ENCODE results near the gene GATB. TPM values are rescaled to one million over a fixed set of nuclear protein-coding genes. Genes with fewer than 3 reads are reported as not detected.

GATB gene
- polyA plus RNA-seq, 1 donor (not counting 4 experiments of a cell fraction or from before 2014, with no cell fraction given): 31.0 TPM

- Histone ChIP-seq H3K36me3 (ENCODE audit: control insufficient read depth in 2 of 2, extremely low read depth in 1 of 2, insufficient read depth in 2 of 2, low read length in 2 of 2) (peaks cover 5 to 8% of the 10 kb centered on the region in 2 experiments), H3K27me3 (ENCODE audit: control insufficient read depth, extremely low read depth, insufficient read depth, low read length) (no peaks in the 10 kb centered on the region), H3K4me3 (ENCODE audit: control insufficient read depth in 2 of 3, extremely low read depth in 1 of 3, insufficient read depth in 2 of 3, low read depth in 1 of 3, low read length in 3 of 3) (no peak overlapping the region), H3K9me3 (ENCODE audit: control insufficient read depth, low read depth, low read length) (no peaks in the 10 kb centered on the region), H3K4me2 (ENCODE audit: control insufficient read depth, extremely low read depth, insufficient read depth, low read depth, low read length) (peak overlapping the region; percentile 17), H3K9me1 (ENCODE audit: control insufficient read depth, extremely low read depth, insufficient read depth, low read length) (no peaks in the 10 kb centered on the region), H2AFZ (ENCODE audit: control insufficient read depth, low read length) (no peak overlapping the region), H3K4me1 (ENCODE audit: control insufficient read depth, extremely low read depth, insufficient read depth, low read length) (peaks cover 27% of the 10 kb centered on the region), H3K79me2 (ENCODE audit: control insufficient read depth, insufficient read depth, low read length) (no peaks in the 10 kb centered on the region), H3K27ac (ENCODE audit: control insufficient read depth, insufficient read depth, low read length) (peak overlapping the region; percentile 50), H4K20me1 (ENCODE audit: control insufficient read depth, extremely low read depth, insufficient read depth, low read length) (no peaks in the 10 kb centered on the region), H3K9ac (ENCODE audit: control insufficient read depth, extremely low read depth, insufficient read depth, low read length) (peak overlapping the region; percentile 19)
- peak; percentile 30 for DNase-seq (ENCODE audit: low read depth, low spot score)
- dilution Hi-C loops (cut with MboI; ENCODE audit: extremely low pct_ligation_motif_present, low sequenced_read_pairs): no loop called here
- FAIRE-seq: peak; percentile 92
- TF ChIP-seq, protein P1, sequence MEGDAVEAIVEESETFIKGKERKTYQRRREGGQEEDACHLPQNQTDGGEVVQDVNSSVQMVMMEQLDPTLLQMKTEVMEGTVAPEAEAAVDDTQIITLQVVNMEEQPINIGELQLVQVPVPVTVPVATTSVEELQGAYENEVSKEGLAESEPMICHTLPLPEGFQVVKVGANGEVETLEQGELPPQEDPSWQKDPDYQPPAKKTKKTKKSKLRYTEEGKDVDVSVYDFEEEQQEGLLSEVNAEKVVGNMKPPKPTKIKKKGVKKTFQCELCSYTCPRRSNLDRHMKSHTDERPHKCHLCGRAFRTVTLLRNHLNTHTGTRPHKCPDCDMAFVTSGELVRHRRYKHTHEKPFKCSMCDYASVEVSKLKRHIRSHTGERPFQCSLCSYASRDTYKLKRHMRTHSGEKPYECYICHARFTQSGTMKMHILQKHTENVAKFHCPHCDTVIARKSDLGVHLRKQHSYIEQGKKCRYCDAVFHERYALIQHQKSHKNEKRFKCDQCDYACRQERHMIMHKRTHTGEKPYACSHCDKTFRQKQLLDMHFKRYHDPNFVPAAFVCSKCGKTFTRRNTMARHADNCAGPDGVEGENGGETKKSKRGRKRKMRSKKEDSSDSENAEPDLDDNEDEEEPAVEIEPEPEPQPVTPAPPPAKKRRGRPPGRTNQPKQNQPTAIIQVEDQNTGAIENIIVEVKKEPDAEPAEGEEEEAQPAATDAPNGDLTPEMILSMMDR (optimal IDR thresholded peaks at IDR 0.05 in 1 of 3, IDR thresholded peaks at IDR 0.05 in 1 of 3, conservative IDR thresholded peaks at IDR 0.05 in 1 of 3; ENCODE audit: extremely low read depth in 1 of 3, insufficient read depth in 2 of 3, low read length in 3 of 3): no peak
- TF ChIP-seq EZH2 (IDR thresholded peaks at IDR 0.05; ENCODE audit: low read length): no peak
Measured at GRCh38 chr4:151668689-151669402, 92.0 kb downstream of the GATB start.

DNA sequence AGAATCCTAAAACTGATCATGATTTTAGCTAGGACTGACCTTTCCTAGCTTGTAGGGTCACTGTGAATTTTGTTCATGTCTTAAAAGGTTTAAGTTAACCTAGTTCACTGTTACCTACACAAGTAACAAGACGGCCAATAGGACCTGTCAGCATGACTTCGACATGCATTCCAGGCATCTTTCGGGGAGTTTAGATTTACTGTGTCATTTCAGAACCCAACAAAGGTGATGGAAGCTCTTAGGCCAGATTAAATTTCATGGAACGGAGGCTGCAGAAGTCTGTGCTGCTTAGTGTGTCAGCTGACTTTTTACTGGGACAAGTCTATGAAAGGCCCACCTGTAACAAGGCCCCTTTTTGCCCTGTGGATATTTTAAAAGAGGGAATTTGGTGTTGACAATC, 93.1 kb downstream of the GATB start:
- dilution Hi-C loops (cut with MboI; ENCODE audit: extremely low pct_ligation_motif_present, low sequenced_read_pairs): no loop called here
- Histone ChIP-seq H3K9me1 (ENCODE audit: control insufficient read depth, extremely low read depth, insufficient read depth, low read length) (no peaks in the 10 kb centered on the region), H3K4me1 (ENCODE audit: control insufficient read depth, extremely low read depth, insufficient read depth, low read length) (peaks cover 26% of the 10 kb centered on the region), H3K27me3 (ENCODE audit: control insufficient read depth, extremely low read depth, insufficient read depth, low read length) (no peaks in the 10 kb centered on the region), H3K27ac (ENCODE audit: control insufficient read depth, insufficient read depth, low read length) (no peak overlapping the region), H3K9me3 (ENCODE audit: control insufficient read depth, low read depth, low read length) (no peaks in the 10 kb centered on the region), H3K9ac (ENCODE audit: control insufficient read depth, extremely low read depth, insufficient read depth, low read length) (no peak overlapping the region), H3K36me3 (ENCODE audit: control insufficient read depth in 2 of 2, extremely low read depth in 1 of 2, insufficient read depth in 2 of 2, low read length in 2 of 2) (peaks cover 5 to 12% of the 10 kb centered on the region in 2 experiments), H3K79me2 (ENCODE audit: control insufficient read depth, insufficient read depth, low read length) (no peaks in the 10 kb centered on the region), H2AFZ (ENCODE audit: control insufficient read depth, low read length) (no peak overlapping the region), H3K4me3 (ENCODE audit: control insufficient read depth in 2 of 3, extremely low read depth in 1 of 3, insufficient read depth in 2 of 3, low read depth in 1 of 3, low read length in 3 of 3) (no peak overlapping the region), H4K20me1 (ENCODE audit: control insufficient read depth, extremely low read depth, insufficient read depth, low read length) (no peaks in the 10 kb centered on the region), H3K4me2 (ENCODE audit: control insufficient read depth, extremely low read depth, insufficient read depth, low read depth, low read length) (no peak overlapping the region)
- FAIRE-seq (no peak), DNase-seq (ENCODE audit: low read depth, low spot score) (no peak)
- TF ChIP-seq, protein P1 (optimal IDR thresholded peaks at IDR 0.05 in 1 of 3, IDR thresholded peaks at IDR 0.05 in 1 of 3, conservative IDR thresholded peaks at IDR 0.05 in 1 of 3; ENCODE audit: extremely low read depth in 1 of 3, insufficient read depth in 2 of 3, low read length in 3 of 3): no peak
- no peak for TF ChIP-seq EZH2 (IDR thresholded peaks at IDR 0.05; ENCODE audit: low read length)

Data from keratinocyte (primary cell).